CD4-positive, alpha-beta T cell (primary cell): Measurements from ENCODE around the gene CD6. TPM values are rescaled to one million over a fixed set of nuclear protein-coding genes. Genes with fewer than 3 reads are reported as not detected.
A peak's percentile ranks its signal among the peaks of the same experiment; 100 is the strongest.

Experiments
- ATAC-seq: fragments of 200-7000 bp; cut with Tn5 transposase; one replicate; pipeline ENCODE4 v1.10.0; 2022; ENCODE audit warnings: mild to moderate bottlenecking; ENCODE audit not compliant: poor library complexity
- CTCF ChIA-PET: fragments of 350-600 bp; sonication (Branson Sonifier 250); formaldehyde crosslinking; loops from one replicate; lab custom pipeline; 2021; ENCODE audit warnings: antibody characterized with exemption, inconsistent platforms; lab: Charles Lee
- POLR2A ChIA-PET: fragments of 350-600 bp; sonication (Branson Sonifier 250); formaldehyde crosslinking; loops from one replicate; lab custom pipeline; 2021; ENCODE audit warnings: antibody characterized with exemption, inconsistent platforms; lab: Charles Lee
- DNase-seq, 14 experiments: peaks; one replicate each; pipeline ENCODE4 v3.0.0-alpha.2; 2013 to 2020; ENCODE audit warnings: mixed read lengths in 2 of 14
- H3K27ac ChIP-seq, 2 donors: one replicate each; pipeline versions ENCODE4 v1.5.1 to v1.7.0; 2013; ENCODE audit warnings: low read length in 2 of 2, low read depth in 1 of 2, mild to moderate bottlenecking in 1 of 2
- H3K27me3 ChIP-seq, 2 experiments: 1 replicate in 1 of 2; 2 replicates in 1 of 2; pipeline versions ENCODE4 v1.6.1 to v1.7.0; 2013; ENCODE audit warnings: low read length in 2 of 2, control low read depth in 1 of 2, mild to moderate bottlenecking in 1 of 2, moderate library complexity in 1 of 2; ENCODE audit not compliant: insufficient read depth in 2 of 2, control insufficient read depth in 1 of 2
- H3K36me3 ChIP-seq: one replicate; pipeline ENCODE4 v1.6.1; 2013; ENCODE audit warnings: low read length, control low read depth; ENCODE audit not compliant: insufficient read depth
- H3K4me1 ChIP-seq: one replicate; pipeline ENCODE4 v1.6.1; 2013; ENCODE audit warnings: low read length, control low read depth; ENCODE audit not compliant: insufficient read depth
- H3K4me3 ChIP-seq: one replicate; pipeline ENCODE4 v1.5.1; 2013; ENCODE audit warnings: mild to moderate bottlenecking, low read length, moderate library complexity
- H3K9me3 ChIP-seq, 2 experiments: 1 replicate in 1 of 2; 2 replicates in 1 of 2; pipeline versions ENCODE4 v1.6.1 to v1.7.0; 2013; ENCODE audit warnings: low read length in 2 of 2, mild to moderate bottlenecking in 2 of 2, control low read depth in 1 of 2, moderate library complexity in 1 of 2; ENCODE audit not compliant: control insufficient read depth in 1 of 2, insufficient read depth in 1 of 2
- H3K27ac Mint-ChIP-seq: one replicate; pipeline ENCODE4 v1.8.0; 2020; ENCODE audit warnings: mixed read lengths
- H3K27me3 Mint-ChIP-seq: one replicate; pipeline ENCODE4 v1.8.0; 2021; ENCODE audit warnings: mixed read lengths
- H3K36me3 Mint-ChIP-seq: one replicate; pipeline ENCODE4 v1.8.0; 2021; ENCODE audit warnings: low read depth, mixed read lengths
- H3K4me1 Mint-ChIP-seq: one replicate; pipeline ENCODE4 v1.8.0; 2021; ENCODE audit warnings: low read depth, mixed read lengths
- H3K4me3 Mint-ChIP-seq: one replicate; pipeline ENCODE4 v1.8.0; 2020; ENCODE audit warnings: mild to moderate bottlenecking, mixed read lengths
- H3K9me3 Mint-ChIP-seq: one replicate; pipeline ENCODE4 v1.8.0; 2020; ENCODE audit warnings: mixed read lengths
- CTCF ChIP-seq: fragments of 200-600 bp; IDR thresholded peaks from one replicate; pipeline ENCODE4 v1.8.0; 2022; ENCODE audit warnings: antibody characterized with exemption, mild to moderate bottlenecking
- intact Hi-C, 2 experiments: fragments of 100-400 bp; cut with DNase I in 1 of 2; cut with micrococcal nuclease in 1 of 2; formaldehyde crosslinking; loops; one replicate each; pipeline versions ENCODE4 v1.15.1 to v1.9.0; 2023 to 2025; cut with DNase I, micrococcal nuclease
- total RNA-seq, 174 experiments: library from RNA in 2 of 174; stranded (reverse) in 2 of 174; gene quantifications; one replicate each; pipeline ENCODE4 v1.2.3 and lab custom pipeline; 2021 to 2026

CD6 gene
- total RNA-seq, 2 experiments from 2014 or later = 814 to 827 TPM

- no peak overlapping the region for H3K27ac ChIP-seq
- CTCF ChIA-PET = no interaction called here
- TF ChIP-seq CTCF = no peak
These were observed 66.1 kb downstream of the CD6 start for GRCh38 chr11:61037441-61038093.

DNA sequence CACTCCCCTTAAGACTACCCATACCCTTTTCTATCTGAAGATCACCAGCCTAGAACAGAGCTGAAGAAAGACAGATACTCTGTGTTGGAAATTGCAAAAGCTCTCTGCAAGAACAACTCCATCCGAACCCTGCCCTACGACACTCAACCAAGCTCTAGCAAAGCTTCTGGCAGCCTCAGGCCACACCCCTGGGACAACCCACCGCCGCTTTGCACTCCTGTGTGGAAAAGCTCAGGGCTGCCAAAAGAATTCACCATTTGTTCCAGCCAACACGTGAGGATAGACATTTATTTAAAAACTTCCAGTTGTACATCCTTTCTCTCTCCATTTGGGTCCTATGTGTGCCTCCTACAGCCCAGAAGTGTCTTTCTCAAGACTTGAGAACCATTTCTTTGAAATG, 68.4 kb downstream of the CD6 start:
- peaks cover 2% of the 10 kb centered on the region for H3K36me3 ChIP-seq
- intact Hi-C loops = loop anchor here (5.0 kb wide), 2 partner anchors 42 to 72 kb away; no protein-coding TSS in a partner anchor
- DNase-seq (no peak), ATAC-seq (no peak)
- Mint-ChIP-seq H3K36me3 (no peaks in the 10 kb centered on the region), H3K27ac (peak overlapping the region; percentile 98), H3K4me1 (peaks cover 59% of the 10 kb centered on the region), H3K9me3 (no peaks in the 10 kb centered on the region), H3K27me3 (no peaks in the 10 kb centered on the region), H3K4me3 (peak overlapping the region; percentile 18)
- TF ChIP-seq CTCF = no peak
- ChIA-PET POLR2A (interaction anchor here (1.8 to 12.8 kb wide), 6 partner anchors 15 to 54 kb away, joined by 6 to 307 read pairs (median 90); no protein-coding TSS in a partner anchor), CTCF (interaction anchor here (1.6 to 3.0 kb wide), 2 partner anchors 43 to 70 kb away, joined by 5 to 13 read pairs; no protein-coding TSS in a partner anchor)
- H3K9me3 ChIP-seq = no peaks in the 10 kb centered on the region
- no peaks in the 10 kb centered on the region for H3K27me3 ChIP-seq
- H3K4me3 ChIP-seq = no peak overlapping the region
- no peak overlapping the region for H3K27ac ChIP-seq
- H3K4me1 ChIP-seq = peaks cover 71% of the 10 kb centered on the region

More at GRCh38 chr11:61037441-61038093, 66.1 kb downstream of the CD6 start:
- H3K27me3 ChIP-seq = no peaks in the 10 kb centered on the region
- Mint-ChIP-seq H3K36me3 (no peaks in the 10 kb centered on the region), H3K4me1 (peaks cover 71% of the 10 kb centered on the region), H3K27me3 (no peaks in the 10 kb centered on the region), H3K4me3 (peak overlapping the region; percentile 46), H3K27ac (peak overlapping the region; percentile 83), H3K9me3 (no peaks in the 10 kb centered on the region)
- no peak for DNase-seq
- POLR2A ChIA-PET = interaction anchor here (0.9 to 12.8 kb wide), 2 partner anchors 12 to 45 kb away, joined by 3 to 307 read pairs; no protein-coding TSS in a partner anchor
- peaks cover 72% of the 10 kb centered on the region for H3K4me1 ChIP-seq
- peaks cover 2% of the 10 kb centered on the region for H3K36me3 ChIP-seq
- intact Hi-C loops = no loop called here
- ATAC-seq = no peak
- H3K4me3 ChIP-seq = no peak overlapping the region
- H3K9me3 ChIP-seq = no peaks in the 10 kb centered on the region

DNA sequence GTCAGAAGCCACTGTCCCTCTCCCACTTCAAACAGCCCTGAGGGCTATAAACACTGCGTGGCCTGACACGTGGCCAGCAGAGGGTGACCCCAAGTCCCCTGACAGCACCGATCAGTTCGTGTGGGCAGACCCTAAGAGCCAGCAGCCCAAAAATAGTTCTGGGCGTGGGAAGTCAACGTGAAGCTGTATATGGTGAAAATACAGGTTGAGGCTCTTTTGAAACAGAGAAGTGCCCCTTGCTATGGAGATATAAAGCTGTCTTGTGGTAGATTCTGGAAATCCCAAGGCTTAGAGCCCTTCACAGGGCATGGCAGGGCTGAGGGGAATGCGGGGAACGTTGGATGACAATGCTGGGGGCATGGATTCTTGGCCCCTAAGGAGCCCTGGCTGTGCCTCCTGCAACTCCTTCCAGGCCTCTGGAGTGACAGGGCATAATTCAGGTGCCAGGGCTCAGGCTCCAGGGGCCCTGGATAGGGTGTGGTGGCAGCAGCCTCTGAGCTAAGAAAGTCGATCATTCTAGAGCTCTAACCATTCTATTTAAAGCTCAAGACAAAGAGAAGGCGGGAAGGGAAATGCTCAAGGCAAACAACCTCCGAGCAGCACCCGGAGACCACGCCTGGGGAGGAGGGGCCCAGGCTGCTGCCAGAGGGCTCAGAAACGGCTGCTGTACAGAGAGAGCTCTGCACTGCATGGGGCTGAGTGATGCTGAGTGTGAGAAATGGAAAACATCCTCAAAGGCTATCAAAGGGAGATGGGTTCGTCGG, 70.5 kb downstream of the CD6 start:
- H3K27me3 Mint-ChIP-seq = no peaks in the 10 kb centered on the region
- ATAC-seq (peak; percentile 96), DNase-seq (peak; percentile 72 to 95 (median 90))
- Histone ChIP-seq H3K4me3 (peak overlapping the region; percentile 27), H3K27ac (peak overlapping the region; percentile 90 to 93), H3K4me1 (peaks cover 56% of the 10 kb centered on the region), H3K36me3 (no peaks in the 10 kb centered on the region), H3K27me3 (no peaks in the 10 kb centered on the region), H3K9me3 (no peaks in the 10 kb centered on the region)
- H3K9me3 Mint-ChIP-seq = no peaks in the 10 kb centered on the region
- H3K27ac Mint-ChIP-seq = peak overlapping the region; percentile 98
- H3K4me1 Mint-ChIP-seq = peaks cover 62% of the 10 kb centered on the region
- no peak for TF ChIP-seq CTCF
- intact Hi-C loops = loop anchor here (1.0 to 5.0 kb wide), 7 partner anchors 16 to 71 kb away; partner anchors contain the start of gene CD6 (in 1 of the 2)
- CTCF ChIA-PET = interaction anchor here (0.5 to 3.0 kb wide), 12 partner anchors 9 to 89 kb away, joined by 3 to 13 read pairs (median 6); no protein-coding TSS in a partner anchor
- H3K4me3 Mint-ChIP-seq = peak overlapping the region; percentile 83
- POLR2A ChIA-PET = interaction anchor here (0.8 to 12.8 kb wide), 41 partner anchors 11 to 320 kb away, joined by 3 to 307 read pairs (median 10); partner anchors contain the start of genes CD5, CYB561A3, TMEM109 and TMEM138
- H3K36me3 Mint-ChIP-seq = no peaks in the 10 kb centered on the region
